HT-29 (cell line): Measurements from ENCODE around the gene ARHGEF5. TPM values are rescaled to one million over a fixed set of nuclear protein-coding genes. Genes with fewer than 3 reads are reported as not detected.

Source experiments
- total RNA-seq: library from RNA; depleted of rRNA; stranded (reverse); fragments of >200 nt; shearing (Covaris generic); gene quantifications from 2 replicates; pipeline ENCODE4 v1.2.3, GENCODE V29; 2014; rRNA removed

The ARHGEF5 gene
- total RNA-seq, 1 experiment from 2014 or later: 28.4 TPM

Other genes with a start within 250 kb of the ARHGEF5 start
- gene OR2A2, start 245.8 kb upstream of the ARHGEF5 start, total RNA-seq: not detected in 2 replicates
- not detected in 2 replicates for gene OR2A14, start 232.2 kb upstream of the ARHGEF5 start, total RNA-seq
- 3.8 and 3.9 TPM in 2 replicates for gene CTAGE4, start 171.9 kb upstream of the ARHGEF5 start, total RNA-seq
- gene ARHGEF35, start 159.6 kb upstream of the ARHGEF5 start, total RNA-seq: 7.5 and 12.7 TPM in 2 replicates
- not detected in 2 replicates for gene OR2A42, start 115.8 kb upstream of the ARHGEF5 start, total RNA-seq
- 0.86 and 1.8 TPM in 2 replicates for gene OR2A7, start 90.6 kb upstream of the ARHGEF5 start, total RNA-seq
- gene CTAGE8, start 86.1 kb upstream of the ARHGEF5 start, total RNA-seq: not detected in 2 replicates
- gene OR2A1, start 43.0 kb upstream of the ARHGEF5 start, total RNA-seq: not detected in 2 replicates
- not detected in 2 replicates for gene NOBOX, start 48.3 kb downstream of the ARHGEF5 start, total RNA-seq